Stimulated activated CD4-positive, alpha-beta T cell treated with anti-CD3 and anti-CD28 coated beads, Interleukin-1b, Interleukin-23, amount 100 ng/mL, for 24 hours (primary cell): ENCODE data around the gene STRC.
"Not testable (repeated sequence)": the region's sequence is repeated elsewhere in the genome, so short reads cannot be mapped to it uniquely, and the experiment has no call there.

ENCODE experiments used
- DNase-seq, 4 experiments: peaks; one replicate each; pipeline ENCODE4 v3.0.0-alpha.2; 2020; ENCODE audit warnings: low read depth in 4 of 4, low spot score in 1 of 4

The STRC gene

DNA sequence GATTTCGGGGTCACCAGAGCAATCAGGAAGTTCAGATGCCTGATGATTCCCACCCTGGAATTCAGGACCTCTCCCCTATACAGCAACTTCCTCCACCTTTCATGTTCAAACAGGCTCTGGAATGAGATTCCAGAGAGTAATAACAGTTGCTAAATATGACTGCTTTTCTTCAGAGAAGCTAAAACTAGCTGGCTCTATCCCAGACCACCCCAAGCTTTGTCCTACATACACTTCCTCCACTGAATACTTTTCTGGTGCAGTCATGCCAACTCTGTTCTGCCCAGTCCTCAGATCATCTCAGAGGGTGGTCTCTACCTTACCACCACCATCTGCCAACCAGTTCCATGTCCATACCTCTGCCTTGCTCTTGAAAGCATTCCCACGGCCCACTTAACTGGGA is 52.0 kb downstream of the STRC start:
- DNase-seq, result not testable (repeated sequence)

DNA sequence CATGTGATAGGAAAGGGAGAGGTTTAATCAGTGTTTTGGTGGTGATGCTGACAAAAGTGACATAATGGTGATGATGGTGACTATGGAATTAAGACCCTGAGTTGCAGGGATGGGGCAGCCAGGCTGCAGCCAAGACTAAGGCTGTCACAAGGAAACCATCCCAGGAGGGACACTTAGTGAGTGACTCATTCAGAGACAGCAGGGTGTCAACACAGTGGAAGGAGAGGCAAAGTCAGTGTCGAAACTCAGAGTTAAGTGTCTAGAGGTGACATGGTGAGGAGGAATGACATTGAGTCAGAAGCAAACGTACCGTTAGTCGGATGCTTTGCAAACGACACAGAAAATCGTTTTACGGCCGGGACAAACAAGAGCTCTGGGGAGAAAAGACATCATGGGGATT is 54.8 kb downstream of the STRC start:
- not testable (repeated sequence) for DNase-seq

DNA sequence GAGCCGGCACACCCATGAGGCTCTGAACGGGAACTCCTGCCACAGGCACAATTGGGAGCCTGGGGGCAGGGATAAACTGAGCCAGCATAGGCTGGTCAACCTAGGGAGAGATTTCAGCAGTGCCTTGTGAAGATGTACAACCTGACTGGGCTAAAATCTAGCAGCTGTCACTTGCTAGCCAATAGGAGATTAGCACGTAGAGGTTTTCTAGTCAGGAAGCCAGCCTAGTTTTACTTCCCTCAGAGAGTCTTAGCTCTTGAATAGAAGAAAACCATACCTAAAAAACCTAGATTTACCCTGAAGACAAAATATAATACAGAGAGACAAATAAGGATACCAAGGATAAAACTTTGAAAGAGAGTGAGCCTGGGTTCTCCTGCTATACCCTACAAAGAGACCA is 55.8 kb downstream of the STRC start:
- DNase-seq, result not testable (repeated sequence)

DNA sequence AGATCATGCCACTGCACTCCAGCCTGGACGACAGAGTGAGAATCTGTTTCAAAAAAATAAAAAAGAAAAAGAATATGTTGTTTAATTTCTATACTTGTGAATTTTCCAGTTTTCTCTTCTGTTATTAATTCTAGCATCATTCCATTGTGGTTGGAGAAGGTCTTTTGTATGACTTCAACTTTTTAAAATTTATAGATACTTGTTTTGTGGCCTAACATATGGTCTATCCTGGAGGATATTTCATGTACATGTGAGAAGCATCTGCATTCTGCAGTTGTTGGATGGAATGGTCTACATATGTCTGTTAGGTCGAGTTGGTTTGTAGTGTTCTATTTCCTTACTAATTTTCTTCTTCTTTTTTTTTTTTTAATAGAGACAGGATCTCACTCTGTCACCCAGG is 65.6 kb downstream of the STRC start:
- DNase-seq, result no peak

DNA sequence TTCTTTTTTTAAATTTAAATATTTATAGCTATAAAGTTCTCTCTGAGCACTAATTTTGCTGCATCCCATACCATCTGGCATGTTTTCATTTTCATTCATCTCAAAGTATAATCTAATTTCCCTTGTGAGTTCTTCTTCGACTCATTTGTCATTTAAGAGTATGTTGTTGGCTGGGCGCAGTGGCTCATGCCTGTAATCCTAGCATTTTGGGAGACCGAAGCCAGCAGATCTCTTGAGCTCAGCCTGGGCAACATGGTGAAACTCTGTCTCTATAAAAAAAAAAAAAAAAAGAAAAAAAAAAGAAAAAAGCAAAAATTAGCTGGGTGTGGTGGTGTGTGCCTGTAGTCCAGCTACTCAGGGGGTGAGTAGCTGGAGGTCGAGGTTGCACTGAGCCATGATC is 66.3 kb downstream of the STRC start:
- DNase-seq, result no peak

DNA sequence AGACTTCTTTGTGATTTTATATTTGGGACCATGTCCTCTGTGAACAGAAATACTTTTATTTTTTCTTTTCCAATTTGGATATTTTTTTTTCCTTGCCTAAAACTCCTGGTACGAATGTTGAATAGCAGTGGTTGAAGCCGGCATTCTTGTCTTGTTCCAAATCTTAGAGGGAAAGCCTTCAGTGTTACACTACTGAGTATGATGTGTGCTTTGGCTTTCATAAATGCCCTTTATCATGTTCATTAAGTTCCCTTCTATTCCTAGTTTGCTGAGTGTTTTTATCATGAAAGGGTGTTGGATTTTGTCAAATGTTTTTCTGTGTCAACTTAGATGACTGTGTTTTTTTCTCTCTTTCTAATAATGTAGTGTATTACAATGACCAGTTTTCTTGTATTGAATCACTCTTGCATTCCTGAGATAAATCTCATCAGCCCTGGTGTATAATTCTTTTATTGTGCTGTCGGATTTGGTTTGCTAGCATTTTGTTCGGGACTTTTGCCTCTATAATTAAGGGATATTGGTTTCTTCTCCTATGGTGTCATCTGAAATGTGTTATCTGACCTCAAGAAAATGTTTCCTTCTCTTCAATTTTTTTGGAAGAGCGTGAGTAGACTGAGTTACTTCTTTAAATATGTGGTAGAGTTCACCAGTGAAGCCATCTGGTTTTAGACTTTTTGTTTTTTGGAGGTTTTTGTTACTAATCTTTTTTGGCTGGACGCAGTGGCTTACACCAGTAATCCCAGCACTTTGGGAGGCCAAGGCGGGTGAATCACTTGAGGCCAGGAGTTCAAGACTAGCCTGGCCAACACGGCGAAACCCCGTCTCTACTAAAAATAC is 67.9 kb downstream of the STRC start:
- DNase-seq, result no peak
